GM18499 (cell line): ENCODE data around the gene ST6GALNAC4.
"Not testable (repeated sequence)": the region's sequence is repeated elsewhere in the genome, so short reads cannot be mapped to it uniquely, and the experiment has no call there.

Experiments
- ATAC-seq: cut with Tn5 transposase; IDR thresholded peaks from one replicate; pipeline ENCODE4 v1.9.1; 2021; ENCODE audit warnings: moderate number of reproducible peaks; ENCODE audit not compliant: insufficient read depth, unreplicated experiment

Gene ST6GALNAC4

DNA sequence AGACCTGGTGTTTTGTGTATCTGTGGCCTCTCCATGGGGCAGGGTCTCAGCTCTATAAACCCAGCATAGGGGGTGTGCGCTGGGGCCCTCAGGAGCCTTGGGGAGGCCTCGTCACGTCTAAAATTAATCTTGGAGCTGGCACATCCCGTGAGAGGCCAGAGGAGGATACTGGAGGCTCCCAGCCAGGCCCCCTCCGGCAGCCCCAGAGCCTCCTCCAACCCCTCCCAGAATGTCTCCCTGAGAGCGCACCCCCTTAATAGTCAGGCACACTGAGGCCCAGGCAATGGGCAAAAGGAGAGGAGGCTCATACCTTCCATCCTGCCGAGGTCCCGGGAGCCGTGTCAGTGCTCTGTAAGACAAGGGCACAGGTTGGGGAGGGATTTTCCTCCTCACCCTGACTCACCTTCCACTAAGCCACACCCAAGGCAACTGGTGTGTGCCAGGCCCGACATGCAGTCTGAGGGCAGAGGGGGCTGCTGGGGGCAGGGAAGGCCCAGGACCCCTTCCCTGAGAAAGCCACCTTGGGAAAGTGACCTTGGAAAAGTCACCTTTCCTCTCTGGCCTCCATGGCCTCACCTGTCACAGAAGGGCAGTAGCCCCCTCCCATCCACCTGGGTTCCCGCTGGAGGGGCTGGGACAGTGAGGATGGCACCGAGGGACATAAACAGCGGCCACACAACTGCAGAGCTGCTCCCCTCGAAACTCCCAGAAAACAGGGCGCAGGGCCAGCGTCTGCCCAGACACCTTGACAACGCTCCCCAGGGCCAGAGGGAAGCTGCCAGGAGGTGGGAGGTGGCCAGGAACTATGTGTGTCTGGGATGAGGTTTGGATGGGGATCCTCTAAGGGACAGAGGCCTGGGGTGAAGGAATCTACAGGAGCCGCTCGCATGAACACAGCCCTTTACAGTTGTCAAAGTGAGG is 42.3 kb downstream of the ST6GALNAC4 start:
- ATAC-seq, result no peak

DNA sequence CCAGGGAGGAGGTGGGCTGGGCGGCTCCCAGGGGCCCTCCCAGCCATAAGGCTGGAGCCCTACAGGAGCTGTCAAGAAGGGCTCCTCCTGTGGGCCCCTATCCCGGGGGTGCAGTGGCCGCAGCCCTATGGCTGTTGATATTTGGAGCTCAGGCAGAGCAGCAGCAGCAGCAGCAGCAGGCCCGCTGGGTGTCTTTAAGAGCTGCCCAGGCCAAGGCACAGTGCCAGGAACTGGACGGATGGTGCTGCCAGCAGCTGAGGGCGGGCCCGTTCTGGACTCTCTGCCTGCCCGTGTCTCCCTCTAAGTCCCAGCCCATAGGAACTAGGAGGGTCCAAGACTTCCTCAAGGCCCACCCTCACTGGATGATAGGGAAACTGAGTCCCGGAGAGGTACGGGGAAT is 43.0 kb downstream of the ST6GALNAC4 start:
- no peak for ATAC-seq

DNA sequence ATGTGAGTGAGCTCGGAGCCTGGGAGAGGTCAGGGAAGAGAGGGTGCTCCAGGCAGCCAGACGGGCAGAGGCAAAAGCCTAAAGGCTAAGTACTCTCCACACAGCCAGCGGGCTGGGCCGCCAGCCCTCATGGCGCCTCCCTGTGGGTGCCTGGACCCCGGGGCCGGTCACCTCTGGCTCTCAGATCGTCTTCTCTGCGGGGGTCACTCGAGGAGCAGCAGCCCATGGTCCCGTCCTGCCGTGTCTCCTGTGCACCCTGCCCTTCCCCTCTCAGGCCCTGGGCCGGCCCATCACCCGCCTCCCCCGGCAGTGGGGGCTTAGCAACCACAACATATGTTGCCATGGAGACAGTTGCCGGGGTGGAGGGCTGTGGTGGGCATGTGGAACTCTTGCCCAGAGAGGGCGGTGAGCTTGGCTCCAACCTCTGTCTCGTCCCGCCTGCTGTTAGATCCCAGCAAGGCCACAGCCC is 43.6 kb downstream of the ST6GALNAC4 start:
- no peak for ATAC-seq

DNA sequence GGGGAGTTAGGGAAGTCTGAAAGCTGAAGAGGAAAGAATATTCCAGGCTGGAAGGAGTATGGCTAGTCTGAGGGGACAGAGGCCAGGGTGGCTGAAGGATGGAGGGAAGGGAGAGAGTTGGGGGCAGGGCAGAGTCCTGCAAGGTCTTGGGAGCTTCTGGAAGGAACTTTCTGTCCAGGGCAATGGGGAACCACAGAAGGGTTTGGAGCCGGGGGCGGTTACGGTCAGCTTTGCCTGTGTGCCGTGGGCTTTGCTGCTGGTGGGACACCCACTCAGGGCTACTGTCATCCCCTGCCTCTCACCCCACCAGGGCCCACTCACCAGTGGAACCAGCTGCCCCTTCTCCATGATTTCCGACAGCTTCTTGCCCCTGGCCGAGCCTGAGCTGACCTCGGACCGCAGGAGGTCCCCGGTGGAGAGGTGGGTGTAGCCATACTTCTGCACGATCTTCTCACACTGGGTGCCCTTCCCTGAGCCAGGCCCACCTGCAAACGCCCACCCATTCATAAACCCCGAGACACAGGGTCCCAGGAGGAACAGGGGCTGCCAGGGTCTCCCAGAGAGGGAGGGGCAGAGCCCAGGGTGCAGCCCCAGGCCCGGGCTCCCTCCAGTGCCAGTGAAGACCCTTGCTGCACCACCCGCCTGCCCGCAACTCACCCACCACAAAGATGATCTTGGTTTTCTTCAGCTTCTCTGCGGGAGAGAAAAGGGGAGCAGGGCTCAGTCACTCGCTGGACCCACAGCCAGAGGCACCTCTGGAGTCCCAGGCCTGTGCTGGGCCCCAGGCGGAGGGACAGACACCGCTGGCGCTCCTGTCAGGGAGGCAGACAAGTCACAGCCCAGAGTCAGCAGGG is 44.2 kb downstream of the ST6GALNAC4 start:
- ATAC-seq, result no peak

DNA sequence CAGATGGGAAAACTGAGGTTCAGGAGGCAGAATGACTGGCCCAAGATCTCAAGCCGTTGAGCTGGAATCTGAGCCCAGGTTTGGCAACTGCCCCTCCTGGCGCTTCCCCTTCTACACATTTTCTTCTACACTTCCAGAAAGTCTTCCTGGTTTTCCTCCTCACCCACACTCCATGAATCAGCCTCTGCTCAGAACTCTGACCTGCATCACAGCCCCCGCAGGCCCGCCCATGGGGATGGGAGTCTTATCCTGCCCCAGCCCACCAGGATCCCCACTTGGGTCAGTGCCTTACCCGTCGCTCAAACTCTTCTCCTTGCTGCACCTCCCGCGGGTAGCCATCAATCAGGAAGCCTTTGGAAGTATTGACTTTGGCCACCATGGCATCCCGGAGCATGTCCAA is 45.3 kb downstream of the ST6GALNAC4 start:
- ATAC-seq, result no peak

DNA sequence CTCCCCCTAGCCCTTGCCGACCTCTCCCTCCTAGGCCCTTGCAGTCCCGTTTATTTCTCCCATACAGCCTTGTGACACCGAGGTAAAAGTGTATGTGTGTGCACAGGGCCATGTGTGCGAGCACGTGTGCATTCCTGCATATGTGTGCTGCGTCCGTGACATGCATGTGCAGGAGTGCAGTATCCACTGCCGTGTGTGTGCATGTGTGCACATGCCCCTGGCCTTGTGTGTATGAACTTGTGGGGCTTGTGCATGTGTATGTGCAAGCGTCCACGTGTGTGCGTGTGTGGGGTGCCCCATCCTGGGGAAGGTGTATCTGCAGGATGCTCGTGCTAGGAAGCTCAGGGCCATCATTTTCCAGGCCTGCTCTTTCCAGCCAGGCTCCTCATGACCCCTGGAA is 46.0 kb downstream of the ST6GALNAC4 start:
- ATAC-seq, result no peak

DNA sequence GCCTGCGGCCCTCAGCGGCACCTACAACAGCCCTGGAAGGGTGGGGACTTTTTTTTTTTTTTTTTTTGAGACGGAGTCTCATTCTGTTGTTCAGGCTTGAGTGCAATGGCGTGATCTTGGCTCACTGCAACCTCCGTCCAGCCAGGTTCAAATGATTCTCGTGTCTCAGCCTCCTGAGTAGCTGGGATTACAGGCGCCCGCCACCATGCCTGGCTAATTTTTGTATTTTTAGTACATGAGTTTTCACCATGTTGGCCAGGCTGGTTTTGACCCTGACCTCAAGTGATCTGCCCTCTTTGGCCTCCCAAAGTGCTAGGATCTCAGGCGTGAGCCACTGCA is 46.7 kb downstream of the ST6GALNAC4 start:
- ATAC-seq, result not testable (repeated sequence)

DNA sequence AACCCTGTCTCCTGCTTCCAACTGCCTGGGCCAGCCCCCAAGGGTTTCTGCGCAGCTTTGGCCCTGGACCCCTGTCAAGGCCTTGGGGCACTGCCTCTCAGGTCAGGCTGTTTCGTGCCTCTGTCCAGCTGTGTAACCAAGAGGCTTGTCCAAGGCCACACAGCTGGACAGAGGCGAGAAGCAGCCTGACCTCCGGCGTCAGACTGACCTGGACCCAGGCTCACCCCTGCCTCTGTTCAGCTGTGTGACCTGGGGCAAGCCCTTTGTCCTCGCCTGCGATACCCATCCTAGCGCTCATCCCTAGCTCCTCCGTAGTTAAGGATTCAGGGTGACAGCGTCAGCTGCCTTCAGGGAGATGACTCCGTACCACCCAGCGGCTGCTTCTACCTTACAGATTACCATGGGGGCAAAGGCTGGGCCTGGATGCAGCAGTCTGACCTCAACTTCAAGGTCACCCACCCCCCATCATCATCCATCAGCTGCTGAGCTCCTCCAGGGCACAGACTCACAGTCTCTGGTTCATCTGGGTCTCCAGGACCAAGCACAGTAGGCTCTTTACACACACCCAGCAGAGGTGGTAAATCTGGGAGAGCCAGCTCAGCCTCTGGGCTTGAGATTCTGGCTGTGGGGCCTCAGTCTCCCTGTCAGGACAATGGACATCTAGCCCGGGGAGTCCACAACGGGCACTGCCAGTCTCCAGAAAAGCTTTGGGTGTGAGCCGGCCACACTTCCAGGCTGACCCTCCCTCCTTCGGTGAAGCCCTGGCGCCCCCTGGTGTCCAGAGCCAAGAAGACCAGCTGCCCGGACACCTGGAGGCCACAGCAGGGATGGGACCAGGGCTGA is 47.3 kb downstream of the ST6GALNAC4 start:
- ATAC-seq, result no peak

DNA sequence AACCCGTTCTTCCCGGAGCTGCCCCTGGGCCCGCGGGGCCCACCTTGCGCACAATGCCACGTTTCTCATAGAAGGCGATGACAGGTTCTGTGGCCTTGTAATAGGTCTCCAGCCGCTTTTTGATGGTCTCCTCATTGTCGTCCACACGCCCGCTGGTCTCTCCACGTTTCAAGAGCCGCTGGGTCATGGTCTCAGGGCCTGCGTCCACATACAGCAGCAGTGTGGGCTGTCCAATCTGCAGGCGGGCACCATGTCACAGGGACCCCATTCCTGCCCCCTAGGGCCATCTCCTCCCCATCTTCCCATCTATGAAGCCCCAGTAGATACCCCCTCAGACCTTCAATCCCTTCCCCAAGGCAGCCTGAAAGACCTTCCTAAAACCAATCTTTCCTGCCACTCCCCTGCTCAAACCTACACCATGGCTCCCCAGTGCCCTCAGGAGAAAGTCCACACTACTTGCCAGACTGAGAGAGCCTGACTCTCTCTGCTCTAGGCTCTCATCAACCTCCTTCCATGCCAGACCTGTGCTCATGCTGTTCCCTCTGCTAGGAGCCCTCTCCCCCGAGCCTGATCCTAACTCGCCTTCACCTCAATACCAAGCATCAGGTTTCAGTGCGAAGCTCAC is 48.5 kb downstream of the ST6GALNAC4 start:
- no peak for ATAC-seq

DNA sequence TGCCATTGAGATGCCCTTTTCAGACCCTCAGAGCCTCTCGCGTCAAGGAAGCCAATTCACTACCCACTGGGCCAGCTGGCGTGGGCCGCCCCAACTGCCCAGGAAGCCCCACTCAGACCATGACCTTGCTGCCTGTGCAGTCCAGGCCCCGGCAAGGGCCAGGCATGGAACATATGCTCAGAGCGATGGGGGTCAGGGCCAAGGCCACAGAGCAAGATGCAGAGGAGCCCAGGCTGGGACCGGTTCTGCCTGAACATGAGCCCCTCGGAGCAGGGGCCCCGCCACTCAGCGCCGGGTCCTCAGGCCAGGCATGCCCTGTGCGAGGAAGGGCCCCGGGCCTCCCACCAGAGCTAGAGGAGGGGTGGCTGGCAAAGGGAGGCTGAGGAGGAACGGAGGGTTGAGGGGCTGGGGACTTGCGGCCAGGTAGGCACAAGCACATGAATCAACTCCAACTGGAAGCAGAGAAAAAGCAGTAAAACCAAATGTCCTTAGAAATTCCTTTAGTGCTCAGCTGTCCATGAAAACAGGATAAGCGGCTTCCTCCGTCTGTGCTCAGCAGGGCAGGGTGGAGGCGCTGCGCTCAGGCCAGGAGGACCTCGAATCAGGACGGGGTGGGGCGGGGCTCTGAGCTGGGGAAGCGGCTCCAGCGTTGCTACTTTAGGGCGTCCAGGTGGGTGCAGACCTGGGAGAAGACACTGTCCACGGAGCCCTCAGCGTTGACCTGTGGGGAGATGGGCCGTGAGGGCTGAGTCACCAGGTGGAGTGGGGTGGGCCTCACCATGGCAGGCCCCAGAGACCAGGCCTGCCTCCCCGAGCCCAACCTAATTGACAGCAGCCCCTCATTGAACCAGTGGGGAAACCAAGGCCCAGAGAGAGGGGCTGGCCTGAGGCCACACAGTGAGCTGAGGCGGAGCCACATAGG is 49.2 kb downstream of the ST6GALNAC4 start:
- no peak for ATAC-seq

DNA sequence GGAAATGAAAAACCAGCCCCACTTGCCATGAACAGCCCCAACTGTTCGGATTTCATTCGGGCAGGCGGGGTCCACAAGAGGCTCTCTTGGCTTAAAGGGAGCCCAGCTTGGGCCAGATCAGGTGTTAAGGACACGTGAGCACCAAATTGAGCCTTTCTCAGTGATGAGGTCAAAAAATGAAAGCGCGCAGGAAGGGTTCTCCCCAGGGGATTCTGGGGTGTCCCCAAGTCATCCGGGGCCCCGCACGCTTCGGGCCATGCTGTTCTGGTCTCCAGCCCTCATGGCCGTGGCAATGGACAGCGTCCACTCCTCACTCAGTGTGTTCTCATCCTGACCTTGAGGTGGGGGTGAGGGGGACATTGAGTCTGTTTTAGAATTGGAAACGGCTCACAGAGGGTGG is 50.3 kb downstream of the ST6GALNAC4 start:
- ATAC-seq, result no peak

DNA sequence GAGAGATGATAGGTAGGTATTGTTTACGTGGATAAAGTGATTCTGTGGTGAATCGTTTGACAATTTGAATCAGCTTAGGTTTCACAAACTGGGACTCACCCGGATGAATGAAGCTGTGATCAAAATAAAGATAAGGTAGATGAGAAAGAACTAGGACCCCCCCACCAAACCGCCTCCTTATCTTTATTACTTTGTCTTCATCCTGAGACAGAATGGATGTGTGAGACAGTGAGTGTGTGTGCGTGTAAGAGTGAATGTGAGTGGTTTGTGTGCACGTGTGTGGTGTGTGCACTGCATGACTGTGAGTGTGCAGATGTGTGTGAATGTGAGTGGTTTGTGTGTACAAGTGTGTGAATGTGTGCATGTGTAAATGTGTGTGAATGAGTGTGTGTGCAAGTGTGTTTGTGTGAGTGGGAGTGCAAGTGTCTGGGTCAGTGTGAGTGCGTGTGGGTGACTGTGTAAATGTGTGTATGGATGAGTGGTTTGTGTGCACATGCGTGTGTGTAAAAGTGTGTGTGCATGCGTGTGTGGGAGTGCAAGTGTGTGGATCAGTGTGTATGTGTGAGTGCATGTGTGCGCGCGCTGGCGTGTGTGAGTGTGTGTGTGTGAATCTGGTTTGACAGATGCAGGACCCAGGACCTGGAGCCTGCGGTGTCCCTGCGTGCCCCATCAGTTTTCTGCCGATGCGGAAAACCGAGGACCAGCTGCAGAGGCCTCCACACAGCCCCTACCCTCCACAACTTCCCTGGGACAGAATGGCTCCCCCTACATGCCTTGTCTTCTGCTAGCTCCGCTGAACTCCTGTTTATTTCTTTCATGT is 51.0 kb downstream of the ST6GALNAC4 start:
- ATAC-seq, result no peak

DNA sequence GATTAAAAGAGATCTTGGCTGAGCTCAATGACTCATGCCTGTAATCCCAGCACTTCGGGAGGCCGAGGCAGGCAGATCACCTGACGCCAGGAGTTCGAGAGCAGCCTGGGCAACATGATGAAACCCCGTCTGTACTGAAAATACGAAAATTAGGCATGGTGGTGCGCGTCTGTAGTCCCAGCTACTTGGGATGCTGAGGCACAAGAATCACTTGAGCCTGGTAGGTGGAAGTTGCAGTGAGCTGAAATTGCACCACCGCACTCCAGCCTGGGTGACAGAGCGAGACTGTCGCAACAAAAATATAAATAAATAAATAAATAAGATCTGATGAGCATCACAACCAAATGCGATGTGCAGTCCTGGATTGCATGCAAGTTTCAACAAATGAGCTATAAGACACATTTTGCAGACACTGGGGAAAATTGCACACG is 53.6 kb downstream of the ST6GALNAC4 start:
- no peak for ATAC-seq

DNA sequence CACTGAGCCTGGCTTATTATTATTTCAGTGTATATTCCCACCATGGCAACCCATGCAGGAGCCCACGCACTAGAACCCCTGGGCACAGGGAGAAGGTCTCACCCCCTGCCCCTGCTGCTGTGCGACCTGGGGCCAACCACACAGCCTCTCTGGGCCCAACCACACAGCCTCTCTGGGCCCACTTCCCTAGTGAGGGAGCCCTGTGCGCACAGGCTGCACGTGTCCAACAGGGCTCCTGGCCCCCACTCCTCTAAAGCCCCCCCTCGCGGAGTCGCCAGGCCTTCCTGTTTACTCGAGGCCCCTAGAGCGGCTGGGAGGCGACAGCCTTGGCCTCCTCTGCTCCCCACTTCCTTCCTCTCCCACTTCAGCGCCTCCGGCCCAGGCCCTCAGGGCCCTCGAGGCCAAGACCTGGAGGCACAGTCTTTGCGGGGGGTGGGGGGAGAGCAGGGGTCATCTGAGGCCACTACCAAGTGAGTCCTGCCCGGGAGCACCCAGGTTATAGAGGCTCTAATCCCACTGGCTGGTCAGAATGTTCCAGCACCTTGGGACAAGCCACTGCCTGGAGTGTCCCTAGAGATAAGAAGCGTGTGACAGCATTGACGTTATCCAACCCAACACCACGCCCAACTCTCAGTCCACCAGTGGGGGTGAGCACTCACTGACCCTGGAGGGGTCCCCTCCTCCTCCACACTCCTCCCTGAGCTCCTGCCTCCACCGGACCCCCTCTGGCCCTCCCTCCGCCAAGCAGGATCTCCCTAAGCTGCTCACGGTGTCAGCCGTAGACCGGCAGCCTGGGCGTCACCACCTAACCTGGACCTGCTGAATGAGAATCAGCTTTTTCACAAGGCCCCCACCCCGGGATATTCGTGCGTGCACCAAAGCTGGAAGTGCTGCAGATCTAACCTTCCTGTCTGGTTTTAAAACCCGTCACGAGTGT is 54.5 kb downstream of the ST6GALNAC4 start:
- ATAC-seq, result no peak

DNA sequence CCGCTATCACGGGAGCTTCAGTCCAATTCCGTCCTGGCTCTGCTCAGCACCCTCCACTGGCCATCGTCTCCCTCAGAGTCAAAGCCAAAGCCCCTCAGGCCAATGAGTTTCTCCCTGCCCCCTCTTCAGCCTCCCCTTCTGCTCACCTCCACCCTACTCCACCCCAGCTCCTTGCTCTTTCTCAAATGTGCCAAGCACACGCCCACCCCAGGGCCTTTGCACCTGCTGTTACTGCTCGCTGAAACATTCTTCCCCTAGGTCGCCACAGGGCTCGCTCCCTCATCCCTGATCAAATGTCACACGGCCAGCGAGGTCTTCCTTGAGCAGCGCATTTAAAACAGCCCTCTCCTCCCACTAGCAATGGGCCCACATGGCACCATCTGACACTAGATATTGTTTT is 56.1 kb downstream of the ST6GALNAC4 start:
- no peak for ATAC-seq

DNA sequence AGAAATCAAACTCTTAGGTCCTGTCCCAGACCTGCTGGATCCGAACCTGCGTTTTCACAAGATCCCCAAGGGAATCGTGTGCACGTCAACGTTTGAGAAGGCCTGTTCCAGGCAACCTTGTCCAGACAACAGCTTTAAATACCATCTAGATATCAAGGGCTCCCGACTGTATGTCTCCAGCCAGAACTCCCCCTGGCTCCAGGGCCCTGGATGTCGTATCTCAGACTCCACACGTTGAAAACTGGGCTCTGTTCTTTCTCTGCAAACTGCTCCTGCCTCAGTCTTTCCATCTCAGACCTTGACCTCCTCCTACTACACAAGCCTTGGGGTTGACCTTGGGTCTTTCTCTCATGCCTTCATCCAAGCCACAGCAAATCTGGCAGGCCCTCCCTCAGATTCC is 56.6 kb downstream of the ST6GALNAC4 start:
- ATAC-seq, result no peak

DNA sequence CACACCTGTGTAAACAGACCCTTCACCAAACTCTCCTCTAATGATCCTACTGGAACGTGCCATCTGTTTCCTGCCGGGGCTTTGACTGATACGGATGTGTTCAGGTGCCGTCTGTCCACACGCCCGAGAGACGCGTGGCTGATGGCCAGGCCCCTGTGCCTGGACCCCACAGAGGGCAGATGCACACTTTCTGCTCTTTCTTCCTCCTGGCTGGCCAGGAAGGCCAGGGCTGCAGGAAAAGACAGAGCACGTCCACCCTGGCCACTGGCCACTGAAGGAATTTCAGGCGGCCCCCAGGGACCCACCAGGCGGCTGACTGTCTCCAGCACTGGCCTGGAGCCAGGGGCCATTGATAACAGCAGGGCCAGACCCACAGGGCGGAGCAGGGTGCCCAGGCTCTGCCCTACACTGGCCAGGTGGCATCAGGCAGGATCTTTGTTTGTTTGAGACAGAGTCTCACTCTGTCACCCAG is 58.8 kb downstream of the ST6GALNAC4 start:
- ATAC-seq, result no peak
